ENCODE results near the gene PI4K2B.

- TF ChIP-seq ARNT (IDR thresholded peaks at IDR 0.05) = no peak
- TF ChIP-seq FOXK2 (IDR thresholded peaks at IDR 0.05) = no peak
- no peak for TF ChIP-seq HDGF (IDR thresholded peaks at IDR 0.05; ENCODE audit: borderline replicate concordance)
- TF ChIP-seq FOXM1 (IDR thresholded peaks at IDR 0.05; ENCODE audit: borderline replicate concordance) = no peak
- no peak for TF ChIP-seq PKNOX1 (IDR thresholded peaks at IDR 0.05)
- no peak for TF ChIP-seq SP1 (IDR thresholded peaks at IDR 0.05)
- no peak for TF ChIP-seq TARDBP (IDR thresholded peaks at IDR 0.05)
- no peak for TF ChIP-seq SUZ12 (IDR thresholded peaks at IDR 0.05)
- TF ChIP-seq ELF4 (IDR thresholded peaks at IDR 0.05) = no peak
- no peak for TF ChIP-seq BHLHE40 (IDR thresholded peaks at IDR 0.05; ENCODE audit: borderline replicate concordance)
- TF ChIP-seq LEF1 (IDR thresholded peaks at IDR 0.05; ENCODE audit: borderline replicate concordance) = no peak
- no peak for TF ChIP-seq ZNF384 (IDR thresholded peaks at IDR 0.05)
- TF ChIP-seq NFRKB (IDR thresholded peaks at IDR 0.05) = no peak
These were observed 50.6 kb downstream of the PI4K2B start for GRCh38 chr4:25284466-25284865.

Data from HEK293T (cell line).